Measurements from ENCODE around the gene MAT2B.
A peak's percentile ranks its signal among the peaks of the same experiment; 100 is the strongest.

MAT2B gene

DNA sequence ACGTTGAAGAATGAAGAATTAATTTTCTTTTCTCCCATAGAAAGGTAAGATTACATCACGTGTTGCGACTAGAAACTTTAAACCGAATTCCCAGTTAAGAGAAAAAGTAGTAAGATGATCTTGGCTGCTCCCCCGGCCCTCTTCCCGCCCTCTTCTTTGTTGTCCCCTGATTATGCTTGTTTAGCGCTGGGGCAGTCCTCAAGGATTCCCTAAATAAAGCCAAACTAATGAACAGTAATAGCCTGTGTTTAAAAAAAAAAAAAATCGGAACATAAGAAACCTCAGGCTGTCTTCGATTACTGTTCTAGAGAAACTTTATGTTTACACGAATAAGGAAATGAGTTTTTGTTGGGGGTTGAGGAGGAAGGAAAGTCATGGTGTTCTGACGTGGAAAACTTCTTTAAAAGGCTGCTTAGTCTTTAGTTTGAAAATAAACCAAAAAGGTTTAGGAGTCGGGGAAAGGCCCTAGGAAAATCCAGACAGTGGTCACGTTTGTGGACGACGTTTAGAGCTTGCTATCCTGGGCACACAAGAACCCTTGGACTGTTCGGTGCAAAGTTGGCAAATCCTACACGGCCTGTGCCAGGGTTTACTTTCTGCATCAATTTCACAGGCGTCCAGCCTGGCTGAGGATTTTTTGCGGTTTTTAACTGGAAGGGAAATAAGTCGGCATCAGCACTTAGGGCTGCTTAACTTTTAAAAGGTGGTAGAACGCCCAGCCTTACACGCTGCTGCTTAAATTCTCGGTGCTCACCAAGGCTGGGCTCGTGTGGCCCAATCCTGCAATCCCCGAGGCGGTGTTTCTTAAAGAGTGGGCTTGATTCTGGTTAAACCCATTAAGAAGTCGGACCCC, 1.1 kb upstream of the MAT2B start:
- H3K27ac ChIP-seq, result peak overlapping the region; percentile 87
- TF ChIP-seq, protein P1, sequence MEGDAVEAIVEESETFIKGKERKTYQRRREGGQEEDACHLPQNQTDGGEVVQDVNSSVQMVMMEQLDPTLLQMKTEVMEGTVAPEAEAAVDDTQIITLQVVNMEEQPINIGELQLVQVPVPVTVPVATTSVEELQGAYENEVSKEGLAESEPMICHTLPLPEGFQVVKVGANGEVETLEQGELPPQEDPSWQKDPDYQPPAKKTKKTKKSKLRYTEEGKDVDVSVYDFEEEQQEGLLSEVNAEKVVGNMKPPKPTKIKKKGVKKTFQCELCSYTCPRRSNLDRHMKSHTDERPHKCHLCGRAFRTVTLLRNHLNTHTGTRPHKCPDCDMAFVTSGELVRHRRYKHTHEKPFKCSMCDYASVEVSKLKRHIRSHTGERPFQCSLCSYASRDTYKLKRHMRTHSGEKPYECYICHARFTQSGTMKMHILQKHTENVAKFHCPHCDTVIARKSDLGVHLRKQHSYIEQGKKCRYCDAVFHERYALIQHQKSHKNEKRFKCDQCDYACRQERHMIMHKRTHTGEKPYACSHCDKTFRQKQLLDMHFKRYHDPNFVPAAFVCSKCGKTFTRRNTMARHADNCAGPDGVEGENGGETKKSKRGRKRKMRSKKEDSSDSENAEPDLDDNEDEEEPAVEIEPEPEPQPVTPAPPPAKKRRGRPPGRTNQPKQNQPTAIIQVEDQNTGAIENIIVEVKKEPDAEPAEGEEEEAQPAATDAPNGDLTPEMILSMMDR (conservative IDR thresholded peaks at IDR 0.05), result no peak

DNA sequence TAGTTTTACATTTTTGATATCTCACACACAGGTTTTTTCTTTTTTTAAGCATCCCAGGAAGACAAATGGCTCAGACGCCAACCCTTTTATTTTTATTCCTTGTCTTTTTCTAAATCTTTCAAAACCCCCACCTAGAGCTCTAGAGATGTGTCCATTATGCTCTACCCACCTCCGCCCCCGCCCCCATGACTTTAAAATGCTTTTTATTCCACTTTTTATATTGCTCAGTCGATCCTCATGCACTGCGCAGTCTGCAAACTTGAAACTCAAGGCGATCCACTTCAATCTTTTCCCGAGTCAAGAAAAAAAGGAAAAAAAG, 411 bp upstream of the MAT2B start:
- TF ChIP-seq, protein P1 (conservative IDR thresholded peaks at IDR 0.05), result no peak
- peak overlapping the region; percentile 87 for H3K27ac ChIP-seq

GRCh38 chr5:163506095-163506457, 657 bp downstream of the MAT2B start:
- peak overlapping the region; percentile 87 for H3K27ac ChIP-seq
- TF ChIP-seq, protein P1 (conservative IDR thresholded peaks at IDR 0.05), result peak; percentile 9

DNA sequence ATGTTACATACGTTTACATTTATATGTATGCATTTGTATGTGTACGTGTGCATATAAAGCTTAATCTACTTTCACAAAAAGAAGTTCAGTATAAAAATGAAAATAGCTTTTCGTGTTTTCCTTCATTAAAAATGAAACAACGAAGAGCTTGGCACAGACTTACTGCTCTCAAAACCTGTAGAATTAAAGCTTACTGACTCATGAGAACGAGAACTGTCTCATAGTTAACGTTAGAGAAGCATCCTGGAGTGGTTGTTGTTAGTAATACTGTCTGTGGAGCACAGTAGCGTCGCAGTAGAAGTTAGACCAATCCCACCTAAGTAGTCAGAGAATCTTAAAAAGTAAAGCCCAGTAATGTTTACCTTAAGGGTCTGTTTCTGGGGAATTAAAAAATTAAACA, 1.3 kb downstream of the MAT2B start:
- TF ChIP-seq, protein P1 (conservative IDR thresholded peaks at IDR 0.05), result no peak
- H3K27ac ChIP-seq, result peak overlapping the region; percentile 87

- TF ChIP-seq, protein P1 (conservative IDR thresholded peaks at IDR 0.05), result no peak
- peak overlapping the region; percentile 44 for H3K27ac ChIP-seq
These were observed 3.3 kb downstream of the MAT2B start for GRCh38 chr5:163508753-163509152.

GRCh38 chr5:163509291-163509951, 4.0 kb downstream of the MAT2B start:
- TF ChIP-seq, protein P1 (conservative IDR thresholded peaks at IDR 0.05), result no peak
- H3K27ac ChIP-seq, result peak overlapping the region; percentile 44

DNA sequence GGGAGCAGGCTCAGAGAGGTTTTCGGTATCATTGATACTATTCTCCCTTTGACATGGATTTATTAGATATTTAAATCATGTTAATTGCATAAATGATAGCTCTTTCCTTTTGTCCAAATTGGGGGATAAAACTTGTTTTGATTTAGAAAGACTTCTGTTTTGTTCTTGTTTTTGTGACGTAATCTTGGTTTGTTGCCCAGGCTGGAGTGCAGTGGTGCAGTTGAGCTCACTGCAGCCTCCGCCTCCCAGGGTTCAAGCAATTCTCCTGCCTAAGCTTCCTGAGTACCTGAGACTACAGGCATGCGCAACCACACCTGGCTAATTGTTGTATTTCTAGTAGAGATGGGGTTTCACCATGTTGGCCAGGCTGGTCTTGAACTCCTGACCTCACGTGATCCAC, 7.1 kb downstream of the MAT2B start:
- H3K27ac ChIP-seq, result no peak overlapping the region
- TF ChIP-seq, protein P1 (conservative IDR thresholded peaks at IDR 0.05), result no peak

All from VCaP (cell line).